Hypothalamus (tissue), 51 donors: Measurements from ENCODE around the gene FADS6.
"Not testable (repeated sequence)": the region's sequence is repeated elsewhere in the genome, so short reads cannot be mapped to it uniquely, and the experiment has no call there.

Experiments
- DNase-seq, 51 donors: peaks; one replicate each; lab custom pipeline; 2025; lab: John Stamatoyannopoulos, UW

The FADS6 gene

GRCh38 chr17:74871356-74872076 is 21.9 kb downstream of the FADS6 start:
- DNase-seq: no peak

- DNase-seq: no peak
Measured at GRCh38 chr17:74870512-74870911, 22.9 kb downstream of the FADS6 start.

- DNase-seq: not testable (repeated sequence)
Measured at GRCh38 chr17:74870028-74870427, 23.4 kb downstream of the FADS6 start.

GRCh38 chr17:74868908-74869255 is 24.6 kb downstream of the FADS6 start:
- DNase-seq: no peak

GRCh38 chr17:74868251-74868907 is 25.1 kb downstream of the FADS6 start:
- DNase-seq: no peak

- DNase-seq: no peak
Measured at GRCh38 chr17:74866198-74866835, 27.1 kb downstream of the FADS6 start.

GRCh38 chr17:74865504-74866197 is 27.8 kb downstream of the FADS6 start:
- no peak for DNase-seq

- peak in 49 of 51 donors; percentile 14 to 84 (median 63) for DNase-seq
Measured at GRCh38 chr17:74864866-74865395, 28.5 kb downstream of the FADS6 start.

- no peak for DNase-seq
Measured at GRCh38 chr17:74864297-74864865, 29.1 kb downstream of the FADS6 start.

- no peak for DNase-seq
Measured at GRCh38 chr17:74863420-74864296, 29.8 kb downstream of the FADS6 start.

- no peak for DNase-seq
Measured at GRCh38 chr17:74862919-74863318, 30.5 kb downstream of the FADS6 start.

GRCh38 chr17:74862108-74862901 is 31.1 kb downstream of the FADS6 start:
- DNase-seq: peak in 43 of 51 donors; percentile 13 to 83 (median 55)

- DNase-seq: no peak
Measured at GRCh38 chr17:74861662-74862107, 31.7 kb downstream of the FADS6 start.

- no peak for DNase-seq
Measured at GRCh38 chr17:74860872-74861661, 32.4 kb downstream of the FADS6 start.

- peak in 3 of 51 donors; percentile 4 to 36 (median 23) for DNase-seq
Measured at GRCh38 chr17:74860229-74860871, 33.1 kb downstream of the FADS6 start.

GRCh38 chr17:74859459-74860228 is 33.8 kb downstream of the FADS6 start, which contains the start of gene GRIN2C:
TSS of gene GRIN2C (minus strand) at chr17:74859885. CDS start at chr17:74855092, 4,793 bp downstream.
- peak in 4 of 51 donors; percentile 8 to 41 (median 16) for DNase-seq
